Brain microvascular endothelial cell (primary cell): Measurements from ENCODE around the gene RILP.

ENCODE experiments used
- DNase-seq: peaks from one replicate; pipeline ENCODE4 v3.0.0-alpha.2; 2020
- H3K27ac ChIP-seq: fragments of 250-450 bp; sonication (Bioruptor Pico); 2 replicates; pipeline ENCODE4 v1.5.1; 2020; ENCODE audit warnings: mild to moderate bottlenecking, moderate library complexity
- H3K27me3 ChIP-seq: fragments of 250-450 bp; sonication (Bioruptor Pico); replicated peaks from 2 replicates; pipeline ENCODE4 v1.5.1; 2020; ENCODE audit warnings: mild to moderate bottlenecking
- H3K36me3 ChIP-seq: fragments of 250-450 bp; sonication (Bioruptor Pico); replicated peaks from 2 replicates; pipeline ENCODE4 v1.5.1; 2020; ENCODE audit warnings: mild to moderate bottlenecking
- H3K4me3 ChIP-seq: 2 replicates; pipeline ENCODE4 v1.5.1; 2011; ENCODE audit warnings: low read depth, mild to moderate bottlenecking, control low read depth, low read length, moderate library complexity
- in situ Hi-C: cut with HindIII; loops from 2 replicates; pipeline ENCODE4 v1.10.0; 2017; ENCODE audit warnings: low sequenced_read_pairs, low pct_ligation_motif_present
- TF ChIP-seq, protein P1 (sequence below): IDR thresholded peaks from 2 replicates; pipeline ENCODE4 v1.5.1; 2011; ENCODE audit warnings: low read depth, mild to moderate bottlenecking, moderate library complexity, low read length, control low read depth, inconsistent platforms; ENCODE audit errors: missing control alignments

RILP gene

DNA sequence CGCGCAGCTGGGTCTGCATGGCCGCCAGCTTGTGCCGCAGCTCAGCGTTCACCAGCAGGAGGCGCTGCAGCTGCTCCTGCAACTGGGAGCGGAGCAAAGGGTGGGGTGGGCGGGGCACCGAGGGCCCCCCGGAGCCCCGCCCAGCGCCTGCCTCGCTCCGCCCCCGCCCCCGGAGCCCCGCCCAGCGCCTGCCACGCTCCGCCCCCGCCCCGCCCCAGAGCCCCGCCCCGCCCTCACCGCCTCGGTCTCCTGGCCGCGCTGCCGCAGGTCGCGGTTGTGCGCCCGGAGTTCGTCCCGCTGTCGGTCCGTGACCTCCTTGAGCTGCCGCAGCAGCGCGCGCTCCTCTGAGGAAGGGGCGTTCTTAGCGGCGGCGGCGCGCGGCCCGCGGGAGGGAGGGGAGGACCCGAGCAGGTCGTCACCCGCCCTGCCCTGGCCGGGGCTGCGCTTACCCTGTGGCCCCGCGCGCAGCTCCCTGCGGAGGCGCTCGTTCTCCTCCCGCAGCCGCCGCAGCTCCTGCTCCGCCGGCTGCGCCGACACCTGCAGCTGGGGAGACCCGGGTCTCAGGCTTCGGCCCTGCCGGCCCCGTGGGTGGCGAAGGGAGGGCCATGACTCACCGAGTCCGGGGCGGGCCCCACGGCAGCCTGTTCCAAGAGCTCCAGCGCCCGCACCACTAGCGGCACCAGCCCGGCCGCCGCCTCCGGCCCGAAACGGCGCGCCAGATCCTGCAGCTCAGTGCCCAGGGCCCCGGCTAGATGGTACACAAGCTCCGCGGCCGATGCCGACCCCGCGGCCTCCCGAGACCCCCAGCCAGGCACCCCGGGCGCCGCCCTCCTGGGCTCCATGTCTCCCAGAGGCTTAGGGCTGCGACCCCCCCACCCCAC, 463 bp downstream of the RILP start:
- H3K27me3 ChIP-seq = no peaks in the 10 kb centered on the region
- peak overlapping the region; percentile 62 for H3K27ac ChIP-seq
- H3K4me3 ChIP-seq = peak overlapping the region; percentile 55
- TF ChIP-seq, protein P1, sequence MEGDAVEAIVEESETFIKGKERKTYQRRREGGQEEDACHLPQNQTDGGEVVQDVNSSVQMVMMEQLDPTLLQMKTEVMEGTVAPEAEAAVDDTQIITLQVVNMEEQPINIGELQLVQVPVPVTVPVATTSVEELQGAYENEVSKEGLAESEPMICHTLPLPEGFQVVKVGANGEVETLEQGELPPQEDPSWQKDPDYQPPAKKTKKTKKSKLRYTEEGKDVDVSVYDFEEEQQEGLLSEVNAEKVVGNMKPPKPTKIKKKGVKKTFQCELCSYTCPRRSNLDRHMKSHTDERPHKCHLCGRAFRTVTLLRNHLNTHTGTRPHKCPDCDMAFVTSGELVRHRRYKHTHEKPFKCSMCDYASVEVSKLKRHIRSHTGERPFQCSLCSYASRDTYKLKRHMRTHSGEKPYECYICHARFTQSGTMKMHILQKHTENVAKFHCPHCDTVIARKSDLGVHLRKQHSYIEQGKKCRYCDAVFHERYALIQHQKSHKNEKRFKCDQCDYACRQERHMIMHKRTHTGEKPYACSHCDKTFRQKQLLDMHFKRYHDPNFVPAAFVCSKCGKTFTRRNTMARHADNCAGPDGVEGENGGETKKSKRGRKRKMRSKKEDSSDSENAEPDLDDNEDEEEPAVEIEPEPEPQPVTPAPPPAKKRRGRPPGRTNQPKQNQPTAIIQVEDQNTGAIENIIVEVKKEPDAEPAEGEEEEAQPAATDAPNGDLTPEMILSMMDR = peak; percentile 78
- DNase-seq = peak; percentile 84
- H3K36me3 ChIP-seq = peaks cover 35% of the 10 kb centered on the region
- in situ Hi-C loops = no loop called here

DNA sequence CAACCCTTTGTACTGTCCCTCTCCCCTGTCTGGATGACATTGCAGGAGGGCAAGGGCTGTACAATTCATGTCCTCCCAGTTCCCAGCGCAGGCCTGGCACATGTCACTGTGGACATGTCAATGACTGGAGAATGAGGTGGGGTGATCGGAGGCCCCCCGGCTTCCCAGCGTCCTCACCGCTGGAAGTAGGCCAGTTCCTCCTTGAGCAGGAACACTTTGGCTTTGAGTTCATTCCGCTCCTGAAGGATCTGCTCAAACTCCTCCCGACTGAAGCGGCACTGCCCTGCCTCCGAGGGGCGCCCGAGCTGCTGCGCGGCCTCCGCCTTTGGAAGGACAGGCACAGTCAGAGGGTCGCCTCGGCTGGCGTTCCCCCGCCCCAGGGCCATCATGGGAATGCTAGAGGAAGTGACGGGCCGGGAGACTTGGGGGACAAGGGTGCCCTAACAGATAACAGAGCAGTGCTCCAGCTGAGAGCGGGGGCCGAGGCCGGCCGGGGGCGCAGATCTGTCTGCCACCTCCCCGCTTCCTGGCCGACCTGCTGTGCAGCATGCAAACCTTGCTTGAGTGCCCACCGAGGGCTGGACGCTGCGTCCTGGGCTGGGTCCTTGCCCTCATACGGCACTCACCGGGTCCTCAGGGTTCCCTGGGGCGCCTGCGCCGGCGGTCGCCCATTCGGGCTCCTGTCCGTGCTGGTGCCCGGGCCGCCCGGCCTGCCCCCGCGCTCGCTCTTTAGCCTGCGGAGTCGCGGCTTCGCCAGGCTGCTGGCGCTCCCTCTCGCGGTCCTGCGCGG, 1.3 kb downstream of the RILP start:
- TF ChIP-seq, protein P1 = peak; percentile 32
- peak overlapping the region; percentile 49 for H3K4me3 ChIP-seq
- H3K27ac ChIP-seq = no peak overlapping the region
- in situ Hi-C loops = no loop called here
- peaks cover 27% of the 10 kb centered on the region for H3K36me3 ChIP-seq
- DNase-seq = no peak
- no peaks in the 10 kb centered on the region for H3K27me3 ChIP-seq

GRCh38 chr17:1647802-1648171, 1.9 kb downstream of the RILP start:
- no peak overlapping the region for H3K27ac ChIP-seq
- no peak for DNase-seq
- peaks cover 21% of the 10 kb centered on the region for H3K36me3 ChIP-seq
- no peak overlapping the region for H3K4me3 ChIP-seq
- in situ Hi-C loops = no loop called here
- H3K27me3 ChIP-seq = no peaks in the 10 kb centered on the region
- TF ChIP-seq, protein P1 = no peak

GRCh38 chr17:1646199-1646875, 3.3 kb downstream of the RILP start:
- no peak for DNase-seq
- Histone ChIP-seq H3K4me3 (no peak overlapping the region), H3K36me3 (peaks cover 8% of the 10 kb centered on the region), H3K27ac (no peak overlapping the region), H3K27me3 (no peaks in the 10 kb centered on the region)
- TF ChIP-seq, protein P1 = no peak
- in situ Hi-C loops = no loop called here

- TF ChIP-seq, protein P1 = no peak
- Histone ChIP-seq H3K36me3 (no peaks in the 10 kb centered on the region), H3K27ac (no peak within 1 kb of the TSS), H3K4me3 (no peak within 1 kb of the TSS), H3K27me3 (no peaks in the 10 kb centered on the region)
- in situ Hi-C loops = no loop called here
- DNase-seq = no peak
Measured at GRCh38 chr17:1645207-1646171, 4.2 kb downstream of the RILP start, which contains the start of gene SCARF1. SCARF1 (minus strand) TSS chr17:1645732; CDS start chr17:1645697, 35 bp downstream.
